Measurements from ENCODE around the gene ATP13A2.

Gene ATP13A2

GRCh38 chr1:17013491-17014320, 2.0 kb upstream of the ATP13A2 start:
- Histone ChIP-seq H2AFZ (ENCODE audit: low read length) (0 out of 2 replicates have a peak overlapping the region, but pooled peaks have one; percentile 50), H3K27me3 (ENCODE audit: insufficient read depth, low read length, poor library complexity, severe bottlenecking) (no peaks in the 10 kb centered on the region), H4K20me1 (ENCODE audit: insufficient read depth, low read length, poor library complexity, severe bottlenecking) (peaks cover 12% of the 10 kb centered on the region), H3K36me3 (ENCODE audit: insufficient read depth, low read length) (peaks cover 13% of the 10 kb centered on the region; the same call in 1 of the 2 replicates), H3F3A (ENCODE audit: low read depth) (no peaks in the 10 kb centered on the region), H3K4me2 (ENCODE audit: low read depth, low read length, poor library complexity, severe bottlenecking) (peak overlapping the region; percentile 9), H3K9me2 (replicated peaks; ENCODE audit: low read depth, low read length) (no peaks in the 10 kb centered on the region), H3K9me3 (ENCODE audit: insufficient read depth, low read depth, low read length) (no peaks in the 10 kb centered on the region), H3K79me2 (ENCODE audit: insufficient read depth, low read length) (peaks cover 28% of the 10 kb centered on the region), H3K4me3 (ENCODE audit: low read length, poor library complexity, severe bottlenecking) (no peak overlapping the region), H3K9ac (ENCODE audit: low read depth, low read length, poor library complexity, severe bottlenecking) (no peak overlapping the region), H3K4me1 (ENCODE audit: insufficient read depth, low read length, poor library complexity, severe bottlenecking) (peaks cover 26% of the 10 kb centered on the region)
- TF ChIP-seq CTCF (conservative IDR thresholded peaks at IDR 0.05; ENCODE audit: low read length) = no peak
- TF ChIP-seq EZH2phosphoT487 (IDR thresholded peaks at IDR 0.05; ENCODE audit: borderline replicate concordance) = no peak

GRCh38 chr1:17012775-17013490, 1.2 kb upstream of the ATP13A2 start:
- no peak overlapping the region for H3K9ac ChIP-seq (ENCODE audit: low read depth, low read length, poor library complexity, severe bottlenecking)
- H3K79me2 ChIP-seq (ENCODE audit: insufficient read depth, low read length) = peaks cover 35% of the 10 kb centered on the region
- no peak overlapping the region for H3K4me3 ChIP-seq (ENCODE audit: low read length, poor library complexity, severe bottlenecking)
- TF ChIP-seq EZH2phosphoT487 (IDR thresholded peaks at IDR 0.05; ENCODE audit: borderline replicate concordance) (no peak), CTCF (conservative IDR thresholded peaks at IDR 0.05; ENCODE audit: low read length) (no peak)
- 0 out of 2 replicates have a peak, but pooled peaks cover 6% of the 10 kb centered on the region for H3K36me3 ChIP-seq (ENCODE audit: insufficient read depth, low read length)
- H3K27me3 ChIP-seq (ENCODE audit: insufficient read depth, low read length, poor library complexity, severe bottlenecking) = no peaks in the 10 kb centered on the region
- H3K9me2 ChIP-seq (replicated peaks; ENCODE audit: low read depth, low read length) = no peaks in the 10 kb centered on the region
- H4K20me1 ChIP-seq (ENCODE audit: insufficient read depth, low read length, poor library complexity, severe bottlenecking) = peaks cover 12% of the 10 kb centered on the region
- peaks cover 26% of the 10 kb centered on the region for H3K4me1 ChIP-seq (ENCODE audit: insufficient read depth, low read length, poor library complexity, severe bottlenecking)
- H3K9me3 ChIP-seq (ENCODE audit: insufficient read depth, low read depth, low read length) = no peaks in the 10 kb centered on the region
- H3K4me2 ChIP-seq (ENCODE audit: low read depth, low read length, poor library complexity, severe bottlenecking) = no peak overlapping the region
- H2AFZ ChIP-seq (ENCODE audit: low read length) = 0 out of 2 replicates have a peak overlapping the region, but pooled peaks have one; percentile 50
- H3F3A ChIP-seq (ENCODE audit: low read depth) = no peaks in the 10 kb centered on the region

- H3K9me2 ChIP-seq (replicated peaks; ENCODE audit: low read depth, low read length) = no peaks in the 10 kb centered on the region
- no peaks in the 10 kb centered on the region for H3K9me3 ChIP-seq (ENCODE audit: insufficient read depth, low read depth, low read length)
- H2AFZ ChIP-seq (ENCODE audit: low read length) = peak overlapping the region; percentile 79
- H3K4me2 ChIP-seq (ENCODE audit: low read depth, low read length, poor library complexity, severe bottlenecking) = peak overlapping the region; percentile 91
- peaks cover 38% of the 10 kb centered on the region for H3K79me2 ChIP-seq (ENCODE audit: insufficient read depth, low read length)
- peak overlapping the region; percentile 80 for H3K4me3 ChIP-seq (ENCODE audit: low read length, poor library complexity, severe bottlenecking)
- no peaks in the 10 kb centered on the region for H3K36me3 ChIP-seq (ENCODE audit: insufficient read depth, low read length)
- H4K20me1 ChIP-seq (ENCODE audit: insufficient read depth, low read length, poor library complexity, severe bottlenecking) = peaks cover 17% of the 10 kb centered on the region
- no peaks in the 10 kb centered on the region for H3K27me3 ChIP-seq (ENCODE audit: insufficient read depth, low read length, poor library complexity, severe bottlenecking)
- H3F3A ChIP-seq (ENCODE audit: low read depth) = no peaks in the 10 kb centered on the region
- TF ChIP-seq CTCF (conservative IDR thresholded peaks at IDR 0.05; ENCODE audit: low read length) = 0 out of 2 replicates have a peak, but pooled peaks have one; percentile 8
- no peak for TF ChIP-seq EZH2phosphoT487 (IDR thresholded peaks at IDR 0.05; ENCODE audit: borderline replicate concordance)
- H3K9ac ChIP-seq (ENCODE audit: low read depth, low read length, poor library complexity, severe bottlenecking) = peak overlapping the region; percentile 78
- peaks cover 26% of the 10 kb centered on the region for H3K4me1 ChIP-seq (ENCODE audit: insufficient read depth, low read length, poor library complexity, severe bottlenecking)
Observed at GRCh38 chr1:17011092-17011438, 663 bp downstream of the ATP13A2 start.

All from Loucy (cell line).